ES-I3 (cell line): Measurements from ENCODE around the gene CCDC71L.

Source experiments
- H3K36me3 ChIP-seq: 2 replicates; pipeline ENCODE4 v1.6.1; 2013; ENCODE audit warnings: mild to moderate bottlenecking, low read length, control low read depth, moderate library complexity; ENCODE audit not compliant: insufficient read depth
- H3K4me1 ChIP-seq: 2 replicates; pipeline ENCODE4 v1.6.1; 2013; ENCODE audit warnings: mild to moderate bottlenecking, control low read depth, low read length; ENCODE audit not compliant: insufficient read depth
- H3K9ac ChIP-seq: 2 replicates; pipeline ENCODE4 v1.6.1; 2013; ENCODE audit warnings: low read depth, mild to moderate bottlenecking, low read length, moderate library complexity
- H3K9me3 ChIP-seq: 2 replicates; pipeline ENCODE4 v1.6.1; 2013; ENCODE audit warnings: mild to moderate bottlenecking, low read length, moderate library complexity; ENCODE audit not compliant: control insufficient read depth, insufficient read depth

Gene CCDC71L

DNA sequence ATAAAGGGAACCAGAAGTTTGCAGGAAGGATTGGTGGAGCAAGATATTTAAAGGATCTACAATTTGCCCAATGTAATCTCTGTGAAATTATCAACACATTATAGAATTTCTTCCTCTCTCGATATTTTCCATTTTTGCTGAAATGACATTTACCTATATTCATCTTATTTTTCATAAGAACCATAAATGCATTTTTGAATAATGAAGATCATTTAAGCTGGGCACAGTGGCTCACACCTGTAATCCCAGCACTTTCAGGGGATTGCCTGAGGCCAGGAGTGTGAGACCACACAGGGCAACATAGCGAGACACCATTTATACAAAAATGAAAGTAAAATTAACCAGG is 37.7 kb downstream of the CCDC71L start:
- no peaks in the 10 kb centered on the region for H3K4me1 ChIP-seq
- 0 out of 2 replicates have a peak, but pooled peaks cover 3% of the 10 kb centered on the region for H3K9me3 ChIP-seq
- H3K36me3 ChIP-seq: no peaks in the 10 kb centered on the region
- H3K9ac ChIP-seq: no peak overlapping the region

DNA sequence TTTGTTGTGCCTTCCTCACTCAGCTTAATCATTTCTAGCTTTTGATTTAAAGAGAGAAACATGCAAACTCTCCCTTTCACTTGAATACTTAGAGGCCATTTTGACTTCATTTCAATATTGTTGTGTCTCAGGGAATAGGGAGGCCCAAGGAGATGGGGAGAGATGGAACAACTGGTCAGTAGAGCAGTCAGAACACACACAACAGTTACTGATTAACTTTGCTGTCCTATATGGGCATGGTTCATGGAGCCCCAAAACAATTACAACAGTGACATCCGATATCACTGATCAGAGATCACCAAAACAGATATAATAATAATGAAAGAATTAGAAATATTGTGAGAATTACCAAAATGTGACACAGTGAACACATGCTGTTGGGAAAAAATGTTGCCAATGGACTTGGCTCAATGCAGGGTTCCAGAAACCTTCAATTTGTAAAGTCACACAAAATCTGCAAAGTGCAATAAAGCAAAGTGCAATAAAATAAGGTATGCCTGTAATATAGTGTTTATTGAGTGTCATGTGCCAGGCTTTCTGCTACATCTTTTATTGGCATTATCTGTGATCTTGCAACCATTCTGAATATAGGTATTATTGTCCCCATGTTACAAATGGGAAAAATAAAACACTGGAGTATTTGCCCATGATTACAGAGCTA is 38.2 kb downstream of the CCDC71L start:
- Histone ChIP-seq H3K9me3 (0 out of 2 replicates have a peak, but pooled peaks cover 3% of the 10 kb centered on the region), H3K9ac (no peak overlapping the region), H3K36me3 (no peaks in the 10 kb centered on the region), H3K4me1 (no peaks in the 10 kb centered on the region)

DNA sequence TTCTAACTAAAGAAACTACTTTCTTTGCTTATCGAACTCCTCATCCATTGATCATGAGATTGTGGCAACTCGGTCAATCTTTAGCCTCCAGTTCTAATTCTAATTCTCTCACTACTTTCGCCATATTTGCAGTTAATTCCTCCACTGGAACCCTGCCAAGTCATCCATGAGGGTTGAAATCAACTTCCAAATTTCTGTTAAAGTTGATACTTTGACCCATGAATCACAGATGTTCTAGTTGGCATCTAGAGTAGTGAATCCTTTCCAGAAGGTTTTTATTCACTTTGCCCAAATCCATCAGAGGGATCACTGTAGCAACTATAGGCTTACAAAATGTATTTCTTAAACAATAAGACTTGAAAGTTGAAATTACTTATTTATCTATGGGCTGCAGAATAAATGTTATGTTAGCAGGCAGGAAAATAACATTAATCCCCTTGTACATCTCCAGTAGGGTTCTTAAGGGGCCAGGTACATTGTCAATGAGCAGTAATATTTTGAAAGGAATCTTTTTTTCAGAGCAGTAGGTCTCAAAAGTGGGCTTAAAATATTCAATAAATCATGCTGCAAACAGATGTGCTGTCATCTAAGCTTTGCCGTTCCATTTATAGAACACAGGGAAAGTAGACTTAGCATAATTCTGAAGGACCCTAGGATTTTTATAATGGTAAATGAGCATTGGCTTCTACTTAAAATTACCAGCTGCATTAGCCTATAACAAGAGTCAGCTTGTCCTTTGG is 39.4 kb downstream of the CCDC71L start:
- Histone ChIP-seq H3K36me3 (no peaks in the 10 kb centered on the region), H3K9ac (no peak overlapping the region), H3K4me1 (no peaks in the 10 kb centered on the region), H3K9me3 (0 out of 2 replicates have a peak, but pooled peaks cover 3% of the 10 kb centered on the region)

DNA sequence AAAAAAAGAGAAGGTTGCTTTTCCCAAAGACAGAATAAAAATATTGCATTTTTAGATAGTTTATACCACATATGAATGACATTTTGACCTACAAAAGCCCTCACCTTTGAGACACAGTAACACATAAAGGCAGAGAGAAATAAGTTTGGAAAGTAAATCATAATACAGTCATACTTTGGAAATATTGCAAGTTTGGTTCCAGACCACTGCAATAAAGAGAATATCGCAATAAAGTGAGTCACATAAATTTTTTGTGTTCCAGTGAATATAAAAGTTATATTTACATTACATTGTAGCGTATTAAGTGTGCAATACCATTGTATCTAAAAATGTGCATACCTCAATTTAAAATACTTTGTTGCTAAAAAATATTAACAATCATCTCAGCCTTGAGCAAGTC is 40.3 kb downstream of the CCDC71L start:
- Histone ChIP-seq H3K36me3 (no peaks in the 10 kb centered on the region), H3K9ac (no peak overlapping the region), H3K9me3 (0 out of 2 replicates have a peak, but pooled peaks cover 3% of the 10 kb centered on the region), H3K4me1 (no peaks in the 10 kb centered on the region)

DNA sequence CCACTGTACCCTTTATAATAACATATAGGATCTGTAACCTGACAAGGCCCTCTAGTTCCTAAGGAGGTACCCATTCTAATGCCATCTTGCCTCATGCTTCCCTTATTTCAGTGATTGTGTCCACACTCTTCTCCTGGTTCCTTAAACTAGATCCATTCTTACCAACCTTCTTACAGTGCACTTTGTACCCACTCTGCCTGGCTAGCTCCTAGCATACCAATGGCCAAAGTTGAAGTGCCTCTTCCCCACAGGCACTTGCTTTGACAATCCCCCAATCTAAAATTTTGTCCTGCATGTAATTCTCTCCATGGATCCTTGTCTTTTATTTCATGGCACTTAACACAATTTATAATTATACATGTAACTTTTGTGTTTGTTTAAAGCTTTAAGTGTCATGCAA is 40.9 kb downstream of the CCDC71L start:
- H3K4me1 ChIP-seq: no peaks in the 10 kb centered on the region
- no peaks in the 10 kb centered on the region for H3K36me3 ChIP-seq
- no peak overlapping the region for H3K9ac ChIP-seq
- H3K9me3 ChIP-seq: 0 out of 2 replicates have a peak, but pooled peaks cover 3% of the 10 kb centered on the region

DNA sequence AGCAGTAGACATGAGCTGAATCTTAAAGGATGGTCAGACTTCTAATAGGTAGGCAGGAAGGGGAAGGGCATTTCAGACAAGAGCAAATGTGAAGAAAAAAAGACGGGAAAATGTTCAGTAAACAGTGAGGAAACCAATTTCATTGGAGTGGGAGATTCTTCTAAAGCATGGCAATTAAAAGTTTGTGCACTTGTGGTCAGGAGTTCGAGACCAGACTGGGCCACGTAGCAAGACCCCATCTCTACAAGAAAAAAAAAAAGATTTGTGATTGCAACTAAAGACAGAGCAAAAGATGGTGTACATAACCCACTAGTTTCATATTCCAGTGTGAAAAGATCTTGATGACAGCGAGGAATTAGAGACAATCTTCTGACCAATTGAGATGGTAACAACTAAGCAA is 41.7 kb downstream of the CCDC71L start:
- Histone ChIP-seq H3K9me3 (0 out of 2 replicates have a peak, but pooled peaks cover 3% of the 10 kb centered on the region), H3K9ac (no peak overlapping the region), H3K36me3 (no peaks in the 10 kb centered on the region), H3K4me1 (no peaks in the 10 kb centered on the region)

DNA sequence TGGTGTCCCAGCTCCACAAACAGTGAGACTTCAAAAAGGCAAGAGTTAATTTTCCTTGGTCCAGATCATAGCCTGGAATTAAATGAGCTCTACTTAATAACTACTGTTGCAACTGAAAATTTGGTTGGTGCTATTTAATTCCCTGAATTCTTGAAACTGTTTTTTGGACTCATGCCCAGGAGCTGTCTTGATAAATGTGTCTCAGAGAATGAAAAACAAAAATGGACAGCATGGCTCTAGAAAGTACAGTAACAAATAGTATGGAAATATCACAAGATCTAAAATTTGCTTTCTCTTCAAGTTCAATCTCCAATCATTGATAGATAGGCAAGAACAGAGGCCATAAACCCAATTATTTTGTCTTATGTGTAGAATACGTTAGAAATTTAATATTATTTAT is 42.5 kb downstream of the CCDC71L start:
- no peak overlapping the region for H3K9ac ChIP-seq
- H3K4me1 ChIP-seq: no peaks in the 10 kb centered on the region
- no peaks in the 10 kb centered on the region for H3K36me3 ChIP-seq
- 0 out of 2 replicates have a peak, but pooled peaks cover 3% of the 10 kb centered on the region for H3K9me3 ChIP-seq

DNA sequence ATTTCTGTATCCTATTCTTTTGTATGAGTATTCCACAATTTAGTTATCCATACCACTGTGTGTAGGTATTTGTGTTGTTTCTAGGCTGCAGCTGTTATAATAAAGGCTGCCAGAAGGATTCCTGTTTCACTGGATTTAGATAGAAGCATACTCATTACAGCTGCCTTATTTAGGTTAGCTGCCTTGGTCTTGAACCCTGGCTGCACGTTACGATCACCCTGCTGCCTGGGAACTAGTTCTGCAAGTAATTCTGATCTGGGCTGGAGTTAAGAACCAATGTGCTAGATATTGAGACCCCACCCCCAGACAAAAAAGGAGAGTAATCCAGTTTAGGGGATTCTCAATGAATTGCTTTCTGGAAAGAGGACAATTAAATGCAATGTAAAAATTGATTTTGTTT is 43.1 kb downstream of the CCDC71L start:
- no peaks in the 10 kb centered on the region for H3K36me3 ChIP-seq
- H3K4me1 ChIP-seq: no peaks in the 10 kb centered on the region
- H3K9me3 ChIP-seq: 0 out of 2 replicates have a peak, but pooled peaks cover 3% of the 10 kb centered on the region
- H3K9ac ChIP-seq: no peak overlapping the region

DNA sequence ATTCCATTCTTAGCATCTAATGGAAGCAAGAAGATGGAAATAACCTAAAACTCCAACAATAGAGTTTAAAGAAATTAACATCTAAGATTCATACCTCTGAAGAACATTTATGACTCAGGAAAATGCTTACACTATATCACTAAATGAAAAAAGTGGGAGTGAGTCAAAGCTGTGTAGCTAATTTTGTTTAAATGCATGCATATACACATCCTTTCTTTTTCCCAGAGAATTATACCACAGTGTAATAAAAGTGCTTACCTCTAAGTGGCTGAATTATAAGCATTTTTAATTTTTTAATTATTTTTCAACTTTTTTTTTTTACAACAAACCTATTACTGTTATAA is 44.3 kb downstream of the CCDC71L start:
- H3K9ac ChIP-seq: no peak overlapping the region
- H3K36me3 ChIP-seq: no peaks in the 10 kb centered on the region
- no peaks in the 10 kb centered on the region for H3K4me1 ChIP-seq
- H3K9me3 ChIP-seq: no peaks in the 10 kb centered on the region

DNA sequence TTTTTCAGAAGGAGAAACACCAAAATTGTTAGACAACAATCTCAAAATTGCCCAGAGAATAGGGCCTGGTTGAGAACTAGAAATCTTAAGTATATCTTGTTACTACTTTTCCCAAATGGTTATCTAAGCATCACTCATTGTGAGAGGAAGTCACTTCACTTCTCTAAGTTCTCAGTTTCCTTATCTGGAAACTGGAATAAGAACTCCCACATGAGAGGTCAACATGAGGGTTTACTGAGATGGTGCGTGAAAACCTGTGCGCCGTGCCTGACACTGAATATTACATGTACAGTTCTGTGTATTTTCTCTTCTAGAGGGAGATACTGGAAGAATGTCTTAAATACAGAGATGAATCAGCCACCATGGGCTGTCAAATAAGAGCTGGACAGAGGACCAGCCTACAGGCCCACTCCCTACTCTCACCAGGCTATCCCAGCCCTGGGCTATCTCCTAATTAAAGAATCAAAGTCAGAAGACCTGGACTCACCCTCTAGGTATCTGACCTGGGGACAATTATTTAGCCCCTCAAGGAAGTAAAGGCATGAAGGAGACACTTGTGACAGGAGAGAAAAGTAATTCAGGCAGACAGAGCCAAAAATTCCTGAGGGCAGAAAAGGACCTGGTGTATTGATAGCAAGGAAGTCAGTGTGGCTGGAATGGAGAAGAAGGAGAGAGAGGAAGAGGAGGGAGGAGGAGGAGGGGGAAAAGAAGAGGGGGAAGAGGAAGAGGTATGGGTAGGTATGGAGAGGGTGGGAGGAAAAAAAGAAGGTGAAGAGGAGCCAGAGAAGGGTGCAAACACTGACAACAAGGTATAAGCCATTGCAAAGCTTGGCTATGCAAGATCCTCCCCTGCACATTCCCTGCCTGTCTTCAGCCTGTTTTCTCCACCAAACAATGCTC is 44.9 kb downstream of the CCDC71L start:
- Histone ChIP-seq H3K36me3 (no peaks in the 10 kb centered on the region), H3K9me3 (no peaks in the 10 kb centered on the region), H3K4me1 (no peaks in the 10 kb centered on the region), H3K9ac (no peak overlapping the region)

DNA sequence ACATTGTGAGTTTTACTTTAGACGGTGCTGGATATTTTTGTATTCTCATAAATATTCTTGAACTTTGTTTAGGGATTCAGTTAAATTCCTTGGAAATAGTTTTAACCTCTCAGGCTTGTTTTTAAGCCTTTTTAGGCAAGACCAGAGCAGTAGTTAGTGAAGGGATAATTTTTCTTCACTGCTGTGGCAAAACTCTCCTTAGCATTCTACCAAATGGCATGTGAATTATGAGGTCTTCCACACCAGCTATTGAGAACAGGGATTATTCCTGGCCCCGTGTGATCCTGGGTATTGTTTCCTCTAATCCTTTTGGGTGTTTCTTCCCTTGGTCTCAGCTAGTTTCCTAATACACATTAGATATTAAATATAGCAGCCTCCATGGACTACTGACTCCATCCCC is 46.2 kb downstream of the CCDC71L start:
- Histone ChIP-seq H3K36me3 (no peaks in the 10 kb centered on the region), H3K9ac (no peak overlapping the region), H3K4me1 (no peaks in the 10 kb centered on the region), H3K9me3 (0 out of 2 replicates have a peak, but pooled peaks cover 1% of the 10 kb centered on the region)

DNA sequence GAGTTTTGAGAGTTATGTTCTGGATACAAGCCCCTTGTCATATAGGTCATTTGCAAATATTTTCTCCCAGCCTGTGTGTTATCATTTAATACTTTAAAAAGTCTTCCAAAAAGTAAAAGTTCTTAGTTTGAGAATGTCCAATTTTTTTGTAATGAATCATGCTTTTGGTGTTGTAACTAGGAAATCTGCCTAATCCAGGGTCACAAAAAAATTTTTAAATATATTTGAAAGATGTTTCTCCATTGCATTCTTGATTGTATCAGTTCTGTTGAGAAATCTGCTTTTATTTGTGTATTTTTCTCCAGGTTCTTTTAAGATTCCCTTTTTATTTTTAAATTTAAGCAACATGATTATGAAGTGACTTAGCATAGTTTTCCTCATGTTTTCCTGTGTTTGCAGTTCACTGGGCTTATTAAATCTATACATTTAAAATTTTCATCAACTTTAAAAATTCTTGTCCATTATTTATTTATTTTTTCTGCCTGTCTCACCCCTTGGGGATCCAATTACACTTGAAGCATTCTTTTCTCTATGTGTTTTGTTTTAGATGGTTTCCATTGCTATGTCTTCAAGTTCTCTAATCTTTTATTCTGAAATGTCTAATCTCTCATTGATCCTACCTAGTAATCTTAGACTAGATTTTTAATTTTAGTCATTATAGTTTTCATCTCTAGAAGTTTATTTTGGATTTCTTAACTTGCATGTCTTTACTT is 47.0 kb downstream of the CCDC71L start:
- Histone ChIP-seq H3K36me3 (no peaks in the 10 kb centered on the region), H3K4me1 (no peaks in the 10 kb centered on the region), H3K9me3 (0 out of 2 replicates have a peak, but pooled peaks cover 2% of the 10 kb centered on the region), H3K9ac (no peak overlapping the region)

DNA sequence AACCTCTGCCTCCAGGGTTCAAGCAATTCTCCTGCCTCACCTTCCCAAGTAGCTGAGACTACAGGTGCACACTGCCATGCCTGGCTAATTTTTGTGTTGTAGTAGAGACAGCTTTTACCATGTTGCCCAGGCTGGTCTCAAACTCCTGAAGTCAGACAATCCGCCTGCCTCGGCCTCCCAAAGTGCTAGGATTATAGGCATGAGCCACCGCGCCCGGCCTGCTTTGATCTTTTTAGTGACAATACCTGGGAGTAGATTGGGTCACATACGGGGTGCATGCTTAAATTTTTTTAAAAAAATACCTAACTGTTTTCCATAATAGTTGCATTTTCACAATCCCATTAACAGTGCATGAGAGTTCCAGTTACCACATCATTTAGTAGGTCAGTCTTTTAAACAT is 47.7 kb downstream of the CCDC71L start:
- Histone ChIP-seq H3K36me3 (no peaks in the 10 kb centered on the region), H3K9me3 (0 out of 2 replicates have a peak, but pooled peaks cover 2% of the 10 kb centered on the region), H3K9ac (no peak overlapping the region), H3K4me1 (no peaks in the 10 kb centered on the region)

DNA sequence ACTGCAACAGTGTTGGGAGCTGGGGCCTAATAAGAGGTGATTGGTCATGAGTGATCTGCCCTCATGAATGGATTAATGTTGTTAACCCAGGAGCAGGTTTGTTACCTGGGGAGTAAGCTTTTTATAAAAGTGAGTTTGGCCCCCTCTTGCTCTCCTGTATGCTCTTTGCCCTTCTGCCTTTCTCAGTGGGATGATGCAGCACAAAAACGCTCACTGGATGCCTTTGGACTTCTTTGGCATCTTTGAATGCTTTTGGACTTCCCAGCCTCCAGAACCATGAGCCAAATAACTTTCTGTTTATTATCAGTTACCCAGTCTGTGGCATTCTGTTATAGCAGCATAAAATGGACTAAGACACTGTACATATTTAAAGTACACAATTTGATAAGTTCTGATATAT is 48.5 kb downstream of the CCDC71L start:
- no peaks in the 10 kb centered on the region for H3K36me3 ChIP-seq
- H3K4me1 ChIP-seq: no peaks in the 10 kb centered on the region
- 0 out of 2 replicates have a peak, but pooled peaks cover 2% of the 10 kb centered on the region for H3K9me3 ChIP-seq
- H3K9ac ChIP-seq: no peak overlapping the region
